Small intestine (tissue), 7 donors: Measurements from ENCODE around the gene FGD5. TPM values are rescaled to one million over a fixed set of nuclear protein-coding genes. Genes with fewer than 3 reads are reported as not detected.
A peak's percentile ranks its signal among the peaks of the same experiment; 100 is the strongest.

Experiments
- DNase-seq, 2 donors: peaks; one replicate each; pipeline versions ENCODE4 v3.0.0 to v3.0.0-alpha.2; 2013
- FAIRE-seq: peaks from 2 replicates; lab custom pipeline; 2012; peaks lifted over from hg19 to GRCh38; lab: Jason Lieb, UNC
- H3K27ac ChIP-seq, 3 donors: one replicate each; pipeline ENCODE4 v1.5.1; 2013; ENCODE audit warnings: low read length in 2 of 3, mild to moderate bottlenecking in 2 of 3, control low read depth in 1 of 3, inconsistent platforms in 1 of 3, low read depth in 1 of 3, moderate library complexity in 1 of 3
- H3K27me3 ChIP-seq, 3 donors: one replicate each; pipeline ENCODE4 v1.6.1; 2013; ENCODE audit warnings: low read length in 3 of 3, inconsistent platforms in 1 of 3; ENCODE audit not compliant: control insufficient read depth in 3 of 3, insufficient read depth in 3 of 3
- H3K36me3 ChIP-seq, 3 donors: one replicate each; pipeline ENCODE4 v1.6.1; 2013; ENCODE audit warnings: low read length in 3 of 3, inconsistent platforms in 1 of 3, low read depth in 1 of 3, mild to moderate bottlenecking in 1 of 3, moderate library complexity in 1 of 3; ENCODE audit not compliant: control insufficient read depth in 3 of 3, insufficient read depth in 2 of 3
- H3K4me1 ChIP-seq, 3 donors: one replicate each; pipeline ENCODE4 v1.6.1; 2013; ENCODE audit warnings: low read length in 2 of 3, inconsistent platforms in 1 of 3, low read depth in 1 of 3, mild to moderate bottlenecking in 1 of 3, moderate library complexity in 1 of 3; ENCODE audit not compliant: control insufficient read depth in 3 of 3, insufficient read depth in 2 of 3
- H3K4me3 ChIP-seq, 3 donors: one replicate each; pipeline ENCODE4 v1.5.1; 2013; ENCODE audit warnings: low read length in 3 of 3, control low read depth in 1 of 3, inconsistent platforms in 1 of 3, low read depth in 1 of 3, mild to moderate bottlenecking in 1 of 3, moderate library complexity in 1 of 3
- H3K9me3 ChIP-seq, 2 donors: one replicate each; pipeline ENCODE4 v1.6.1; 2013; ENCODE audit warnings: low read depth in 1 of 2, low read length in 1 of 2; ENCODE audit not compliant: control insufficient read depth in 2 of 2, insufficient read depth in 1 of 2
- WGBS, 3 donors: extraction: QIAGEN DNeasy Blood & Tissue Kit; methylation state at CpG; one replicate each; pipeline ENCODE4 v1.1.7; 2013; 5-methylcytosine and 5-hydroxymethylcytosine counted together
- polyA plus RNA-seq, 4 donors: library from polyadenylated mRNA; stranded (reverse) in 3 of 4; unstranded in 1 of 4; fragments of 200-250 nt in 3 of 4; fragments of 120-200 nt in 1 of 4; gene quantifications; one replicate each; pipeline versions ENCODE4 v1.2.1 to v1.2.3, GENCODE V29; 2013
- donor health status: healthy with polysubstance abuse.
- donor health status: control.
- donor health status: control.
- donor health status: Bipolar disorder and iron deficiency.
- donor health status: healthy.

Gene FGD5
- polyA plus RNA-seq, 4 donors = 3.1 to 16.1 (median 5.5) TPM

GRCh38 chr3:14814411-14814871 is 4.3 kb upstream of the FGD5 start:
- 20 to 38% (median 23%) methylated on average over 4 of the region's 4 CpGs for WGBS, 3 donors
- DNase-seq = peak in 1 of 2 donors; percentile 49

GRCh38 chr3:14816359-14816758 is 2.4 kb upstream of the FGD5 start:
- Histone ChIP-seq H3K27ac (no peak overlapping the region), H3K9me3 (no peaks in the 10 kb centered on the region), H3K4me3 (no peak overlapping the region), H3K4me1 (peaks cover 0 to 5% (median 0%) of the 10 kb centered on the region in 3 donors), H3K27me3 (peaks cover 0 to 40% (median 0%) of the 10 kb centered on the region in 3 donors), H3K36me3 (peaks cover 0 to 11% (median 0%) of the 10 kb centered on the region in 3 donors)
- WGBS, 3 donors = 92 to 96% (median 92%) methylated on average over 3 of the region's 3 CpGs
- FAIRE-seq (no peak), DNase-seq (no peak)

More at GRCh38 chr3:14814411-14814871, 4.3 kb upstream of the FGD5 start:
- peaks cover 0 to 3% (median 0%) of the 10 kb centered on the region in 3 donors for H3K36me3 ChIP-seq
- no peak overlapping the region for H3K27ac ChIP-seq
- H3K9me3 ChIP-seq = no peaks in the 10 kb centered on the region
- H3K4me1 ChIP-seq = peaks cover 0 to 6% (median 5%) of the 10 kb centered on the region in 3 donors
- H3K27me3 ChIP-seq = peaks cover 0 to 55% (median 0%) of the 10 kb centered on the region in 3 donors
- H3K4me3 ChIP-seq = no peak overlapping the region
- FAIRE-seq = no peak

GRCh38 chr3:14819671-14820070 is 909 bp downstream of the FGD5 start:
- no peak for FAIRE-seq
- no peak overlapping the region for H3K27ac ChIP-seq
- peaks cover 0 to 11% (median 0%) of the 10 kb centered on the region in 3 donors for H3K36me3 ChIP-seq
- no peak overlapping the region for H3K4me3 ChIP-seq
- peaks cover 0 to 3% (median 0%) of the 10 kb centered on the region in 3 donors for H3K4me1 ChIP-seq
- WGBS, 3 donors = 77 to 85% (median 84%) methylated on average over 10 of the region's 10 CpGs
- H3K27me3 ChIP-seq = peaks cover 0 to 25% (median 0%) of the 10 kb centered on the region in 3 donors
- DNase-seq = no peak
- no peaks in the 10 kb centered on the region for H3K9me3 ChIP-seq

DNA sequence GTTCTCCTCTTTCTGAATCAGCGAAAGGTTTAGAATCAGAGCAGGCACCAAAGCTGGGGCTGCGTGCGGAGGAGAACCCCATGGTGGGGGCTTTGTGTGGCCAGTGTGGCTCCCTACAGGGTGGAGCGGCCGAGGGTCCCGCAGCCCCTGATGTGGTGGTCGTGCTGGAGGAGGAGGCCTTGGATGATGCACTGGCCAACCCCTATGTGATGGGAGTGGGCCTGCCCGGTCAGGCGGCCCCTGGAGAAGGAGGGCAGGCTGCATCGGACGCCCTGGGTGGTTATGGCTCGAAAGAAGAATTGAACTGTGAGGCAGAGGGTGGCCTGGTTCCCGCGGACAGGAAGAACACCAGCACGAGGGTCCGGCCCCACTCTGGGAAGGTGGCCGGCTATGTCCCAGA is 1.4 kb downstream of the FGD5 start:
- peaks cover 0 to 11% (median 0%) of the 10 kb centered on the region in 3 donors for H3K36me3 ChIP-seq
- 90 to 95% (median 91%) methylated on average over 15 to 17 of the region's 17 CpGs for WGBS, 3 donors

DNA sequence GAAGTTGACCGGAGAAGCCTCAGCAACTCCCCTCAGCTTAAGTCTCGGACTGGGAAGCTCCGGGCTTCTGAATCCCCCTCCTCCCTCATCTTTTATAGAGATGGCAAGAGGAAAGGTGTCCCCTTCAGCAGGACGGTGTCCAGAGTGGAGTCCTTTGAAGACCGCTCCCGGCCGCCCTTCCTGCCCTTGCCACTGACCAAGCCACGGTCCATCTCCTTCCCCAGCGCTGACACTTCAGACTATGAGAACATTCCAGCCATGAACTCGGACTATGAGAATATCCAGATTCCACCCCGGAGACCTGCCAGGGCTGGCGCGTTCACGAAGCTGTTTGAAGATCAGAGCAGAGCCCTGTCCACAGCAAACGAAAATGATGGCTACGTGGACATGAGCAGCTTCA is 2.4 kb downstream of the FGD5 start:
- H3K27me3 ChIP-seq = peaks cover 0 to 14% (median 0%) of the 10 kb centered on the region in 3 donors
- peaks cover 0 to 3% (median 0%) of the 10 kb centered on the region in 3 donors for H3K4me1 ChIP-seq
- 85 to 92% (median 89%) methylated on average over 16 of the region's 16 CpGs for WGBS, 3 donors
- H3K4me3 ChIP-seq = no peak overlapping the region
- H3K9me3 ChIP-seq = no peaks in the 10 kb centered on the region
- peaks cover 0 to 11% (median 0%) of the 10 kb centered on the region in 3 donors for H3K36me3 ChIP-seq
- no peak for FAIRE-seq
- no peak for DNase-seq
- H3K27ac ChIP-seq = no peak overlapping the region

More for the DNA sequence above, 1.4 kb downstream of the FGD5 start:
- Histone ChIP-seq H3K4me3 (no peak overlapping the region), H3K27me3 (peaks cover 0 to 20% (median 0%) of the 10 kb centered on the region in 3 donors), H3K9me3 (no peaks in the 10 kb centered on the region), H3K27ac (no peak overlapping the region), H3K4me1 (peaks cover 0 to 3% (median 0%) of the 10 kb centered on the region in 3 donors)
- DNase-seq (no peak), FAIRE-seq (no peak)

GRCh38 chr3:14822134-14822533 is 3.4 kb downstream of the FGD5 start:
- H3K4me3 ChIP-seq = no peak overlapping the region
- no peak overlapping the region for H3K27ac ChIP-seq
- no peaks in the 10 kb centered on the region for H3K9me3 ChIP-seq
- FAIRE-seq (no peak), DNase-seq (no peak)
- peaks cover 0 to 14% (median 0%) of the 10 kb centered on the region in 3 donors for H3K27me3 ChIP-seq
- peaks cover 0 to 11% (median 0%) of the 10 kb centered on the region in 3 donors for H3K36me3 ChIP-seq
- peaks cover 0 to 3% (median 0%) of the 10 kb centered on the region in 3 donors for H3K4me1 ChIP-seq
- WGBS, 3 donors = 70 to 79% (median 70%) methylated on average over 3 of the region's 3 CpGs

DNA sequence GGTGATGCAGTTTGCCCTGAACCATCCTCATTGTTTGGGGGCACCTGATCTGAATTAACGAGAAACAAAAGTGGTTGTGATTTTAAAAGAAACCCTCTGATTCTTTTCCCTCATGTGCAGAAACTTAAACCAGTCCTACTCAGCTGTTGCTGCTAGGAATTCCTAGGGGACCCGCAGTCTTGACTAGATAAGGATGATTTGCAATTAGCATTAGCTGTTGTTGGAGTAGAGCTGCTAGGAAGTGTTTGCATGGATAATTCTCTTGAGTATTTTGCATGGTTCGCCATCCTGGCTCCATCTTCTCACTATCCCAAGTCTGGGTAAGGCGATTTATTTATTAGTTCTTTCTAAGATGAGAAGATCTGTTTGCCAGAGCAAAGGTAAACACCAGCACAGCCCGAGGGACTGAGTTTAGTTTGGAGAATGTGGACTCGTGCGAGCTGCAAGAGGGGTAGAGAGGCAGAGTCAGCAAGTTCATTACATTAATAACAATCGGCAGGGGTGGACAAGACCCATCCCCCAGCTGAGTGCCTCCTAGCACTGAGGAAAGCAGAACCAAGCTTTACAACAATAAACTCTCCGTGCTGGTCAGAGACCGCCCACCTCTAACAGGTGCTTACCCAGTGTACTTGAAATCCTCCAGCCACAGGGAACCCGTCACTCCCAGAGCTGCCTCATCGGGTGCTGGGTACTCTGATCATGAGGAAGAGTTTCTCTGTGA is 4.1 kb downstream of the FGD5 start:
- Histone ChIP-seq H3K36me3 (peaks cover 0 to 13% (median 0%) of the 10 kb centered on the region in 3 donors), H3K27ac (no peak overlapping the region), H3K4me1 (peaks cover 0 to 3% (median 0%) of the 10 kb centered on the region in 3 donors), H3K9me3 (no peaks in the 10 kb centered on the region), H3K27me3 (peaks cover 0 to 14% (median 0%) of the 10 kb centered on the region in 3 donors), H3K4me3 (no peak overlapping the region)
- no peak for FAIRE-seq
- WGBS, 3 donors = 33 to 56% (median 51%) methylated on average over 12 of the region's 12 CpGs
- no peak for DNase-seq

GRCh38 chr3:14823393-14823792 is 4.6 kb downstream of the FGD5 start:
- H3K27me3 ChIP-seq = peaks cover 0 to 15% (median 0%) of the 10 kb centered on the region in 3 donors
- peak overlapping the region in 1 of 3 donors; percentile 32 for H3K27ac ChIP-seq
- WGBS, 3 donors = 82 to 100% (median 97%) methylated on average over 2 of the region's 2 CpGs
- FAIRE-seq (no peak), DNase-seq (no peak)
- H3K4me1 ChIP-seq = peaks cover 0 to 3% (median 0%) of the 10 kb centered on the region in 3 donors
- peaks cover 0 to 14% (median 0%) of the 10 kb centered on the region in 3 donors for H3K36me3 ChIP-seq
- H3K4me3 ChIP-seq = no peak overlapping the region
- no peaks in the 10 kb centered on the region for H3K9me3 ChIP-seq
